Left ventricle myocardium superior (tissue), 1 donor: ENCODE measurements around the gene SRL. TPM values are rescaled to one million over a fixed set of nuclear protein-coding genes. Genes with fewer than 3 reads are reported as not detected.

Experiments
- ATAC-seq: fragments of 200-7000 bp; cut with Tn5 transposase; one replicate; pipeline ENCODE4 v1.9.1; 2020; ENCODE audit warnings: mild to moderate bottlenecking, moderate library complexity
- DNase-seq: peaks from one replicate; pipeline ENCODE4 v3.0.0-alpha.2; 2020
- intact Hi-C: fragments of 100-400 bp; cut with micrococcal nuclease; formaldehyde crosslinking; loops from one replicate; pipeline ENCODE4 v1.11.0; 2022
- total RNA-seq: library from RNA; stranded (reverse); fragmentation: NEBNext Ultra II Directional; extraction: Animal tissue kit (Norgen Biotek cat#: 25700); gene quantifications from one replicate; pipeline ENCODE4 v1.2.1, GENCODE V29; 2021
- donor health status: DM: no; HTN: yes; CAD: no; lungs with severe emphysema.

SRL gene
- total RNA-seq, 1 donor from 2014 or later = 426 TPM

DNA sequence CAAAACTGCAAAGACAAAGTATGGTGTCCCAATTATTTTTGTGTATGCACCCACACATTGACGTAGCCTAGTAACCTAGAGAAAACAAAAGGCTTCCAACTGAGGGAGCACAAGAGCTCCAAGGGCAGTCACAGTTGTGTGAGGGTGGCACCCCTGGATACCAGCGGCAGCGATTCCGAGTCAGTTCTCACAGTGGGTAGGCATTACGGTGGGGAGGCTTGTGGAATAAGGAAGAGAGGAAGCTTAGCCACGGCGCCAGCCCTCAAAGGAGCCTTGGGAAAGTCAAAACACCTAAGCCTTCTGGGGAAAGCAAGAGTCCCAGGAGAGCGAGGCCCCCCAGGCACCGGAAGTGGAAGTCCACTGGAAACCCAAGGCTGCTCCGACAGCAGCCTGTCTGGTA is 94.6 kb downstream of the SRL start:
- no peak for ATAC-seq
- DNase-seq = no peak
- intact Hi-C loops = no loop called here

DNA sequence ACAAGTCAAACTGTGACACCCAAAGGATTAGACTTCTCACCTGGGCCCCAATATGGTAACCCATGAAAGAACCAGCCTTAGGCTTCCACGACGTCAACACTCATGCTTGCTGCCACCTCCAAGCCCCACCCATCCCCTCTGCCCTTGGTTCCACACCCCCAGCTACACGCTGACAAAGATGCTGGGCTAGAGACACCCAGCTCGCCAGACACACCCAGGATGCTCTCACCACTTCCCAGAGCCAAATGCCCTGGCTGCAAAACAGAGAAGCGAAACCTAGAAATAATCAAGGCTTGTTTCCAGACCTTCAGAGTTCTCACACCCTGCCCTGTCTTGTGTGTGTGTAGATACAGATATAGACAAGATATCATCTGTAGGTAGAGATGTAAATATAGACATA is 99.6 kb downstream of the SRL start:
- intact Hi-C loops = no loop called here
- DNase-seq = no peak
- no peak for ATAC-seq

DNA sequence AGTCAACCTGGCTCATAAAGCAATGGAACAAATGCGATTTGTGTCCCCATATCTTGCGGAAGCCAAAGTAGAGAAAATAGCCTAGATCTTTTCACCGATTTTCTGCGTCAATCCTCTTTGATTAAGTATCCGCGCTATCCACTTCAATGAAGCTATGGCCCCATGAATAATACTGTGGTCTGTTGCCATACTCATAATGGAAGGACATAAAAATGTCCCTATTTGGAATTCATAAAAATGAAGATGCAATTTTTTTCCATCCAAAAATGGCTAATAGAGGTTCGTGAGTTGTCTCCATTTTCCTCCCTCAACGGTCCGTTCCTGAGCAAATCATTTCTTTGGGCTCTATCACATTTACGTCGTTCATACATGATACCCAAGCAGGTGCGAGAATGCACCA is 100.3 kb downstream of the SRL start:
- DNase-seq (no peak), ATAC-seq (no peak)
- intact Hi-C loops = no loop called here

DNA sequence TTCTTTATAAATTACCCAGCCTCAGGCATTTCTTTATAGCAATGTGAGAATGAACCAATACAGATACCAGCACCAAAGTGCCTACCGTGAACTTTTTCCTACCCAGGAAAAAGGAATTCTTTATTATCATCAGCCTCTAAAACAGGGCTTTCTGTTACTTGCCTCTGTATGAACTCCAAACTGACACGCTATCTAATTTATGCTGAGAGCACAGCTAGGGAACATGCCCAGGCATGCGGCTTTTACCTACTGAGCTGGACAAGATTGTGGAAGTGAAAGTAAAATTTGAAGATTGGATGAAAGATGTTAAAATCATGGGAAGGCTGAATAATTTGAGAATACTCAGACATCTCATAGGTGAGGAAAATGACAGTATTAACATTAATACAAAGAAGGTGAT is 101.2 kb downstream of the SRL start:
- no peak for DNase-seq

DNA sequence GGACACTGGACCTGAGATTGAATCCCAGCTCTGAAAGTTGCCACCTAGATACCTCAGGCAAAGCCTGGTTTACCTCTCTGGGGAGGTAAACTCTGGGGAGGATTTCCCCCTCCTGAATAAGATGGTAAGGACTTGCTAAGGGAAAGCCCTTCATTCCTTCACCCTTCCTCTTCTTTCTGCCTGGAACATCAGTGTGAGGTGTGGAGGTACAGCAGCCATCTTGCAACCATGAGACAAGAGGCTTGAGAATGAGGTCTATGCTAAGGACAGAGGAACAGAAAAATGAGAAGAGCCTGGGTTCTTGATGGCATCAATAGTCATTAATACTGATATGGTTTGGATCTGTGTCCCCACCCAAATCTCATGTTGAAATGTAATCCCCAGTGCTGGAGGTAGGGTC is 101.9 kb downstream of the SRL start:
- DNase-seq (no peak), ATAC-seq (no peak)
- intact Hi-C loops = no loop called here

More for the DNA sequence above, 101.2 kb downstream of the SRL start:
- intact Hi-C loops = no loop called here
- no peak for ATAC-seq

Other genes with a start within 250 kb of the SRL start
- 53.5 TPM for gene ADCY9, start 125.6 kb downstream of the SRL start, total RNA-seq
- gene TFAP4, start 30.9 kb upstream of the SRL start, total RNA-seq = 4.7 TPM
- gene GLIS2, start 74.0 kb upstream of the SRL start, total RNA-seq = 16.6 TPM
- 70.0 TPM for gene PAM16, start 109.2 kb upstream of the SRL start, total RNA-seq
- gene VASN, start 129.8 kb upstream of the SRL start, total RNA-seq = 4.3 TPM
- 10.1 TPM for gene CORO7, start 174.5 kb upstream of the SRL start, total RNA-seq
- 83.9 TPM for gene DNAJA3, start 183.8 kb upstream of the SRL start, total RNA-seq
- gene NMRAL1, start 232.5 kb upstream of the SRL start, total RNA-seq = 24.7 TPM
- 121 TPM for gene HMOX2, start 234.3 kb upstream of the SRL start, total RNA-seq